DND-41 (cell line): ENCODE results near the gene TRRAP.

ENCODE experiments used
- ATAC-seq: fragments of 200-7000 bp; cut with Tn5 transposase; 3 replicates; pipeline ENCODE4 v1.9.1; 2021; ENCODE audit warnings: low read depth; ENCODE audit not compliant: insufficient read depth
- DNase-seq: peaks from one replicate; pipeline ENCODE4 v3.0.0-alpha.2; 2020
- H2AFZ ChIP-seq: 2 replicates; pipeline ENCODE4 v1.6.0; 2012; ENCODE audit warnings: low read depth, low read length
- H3K27ac ChIP-seq: 2 replicates; pipeline ENCODE4 v1.5.1; 2012; ENCODE audit warnings: low read length, inconsistent platforms
- H3K27me3 ChIP-seq: fragments of 200-600 bp; sonication (generic); 2 replicates; pipeline ENCODE4 v1.6.0; 2012; ENCODE audit warnings: low read length, mild to moderate bottlenecking, inconsistent platforms; ENCODE audit not compliant: insufficient read depth, poor library complexity
- H3K36me3 ChIP-seq: 2 replicates; pipeline ENCODE4 v1.5.1; 2012; ENCODE audit warnings: low read length, inconsistent platforms; ENCODE audit not compliant: insufficient read depth
- H3K4me1 ChIP-seq: 2 replicates; pipeline ENCODE4 v1.5.1; 2012; ENCODE audit warnings: mild to moderate bottlenecking, low read length; ENCODE audit not compliant: insufficient read depth
- H3K4me2 ChIP-seq: 2 replicates; pipeline ENCODE4 v1.6.0; 2012; ENCODE audit warnings: mild to moderate bottlenecking, moderate library complexity, low read length, inconsistent platforms; ENCODE audit not compliant: insufficient read depth
- H3K4me3 ChIP-seq, 2 experiments: fragments of 200-600 bp in 1 of 2; shearing (Covaris generic) in 1 of 2; 2 replicates each; pipeline ENCODE4 v1.5.1; 2012 to 2016; ENCODE audit warnings: inconsistent platforms in 2 of 2, low read length in 2 of 2, mild to moderate bottlenecking in 2 of 2, low read depth in 1 of 2, moderate library complexity in 1 of 2
- H3K79me2 ChIP-seq: 2 replicates; pipeline ENCODE4 v1.6.0; 2012; ENCODE audit warnings: low read length, inconsistent platforms; ENCODE audit not compliant: insufficient read depth
- H3K9ac ChIP-seq: 2 replicates; pipeline ENCODE4 v1.6.0; 2012; ENCODE audit warnings: low read depth, mild to moderate bottlenecking, inconsistent platforms, low read length, moderate library complexity
- H3K9me3 ChIP-seq: 2 replicates; pipeline ENCODE4 v1.5.1; 2012; ENCODE audit warnings: low read length, moderate library complexity, mild to moderate bottlenecking, inconsistent platforms; ENCODE audit not compliant: insufficient read depth, severe bottlenecking
- H4K20me1 ChIP-seq: 2 replicates; pipeline ENCODE4 v1.6.0; 2012; ENCODE audit warnings: low read length; ENCODE audit not compliant: insufficient read depth
- EZH2 ChIP-seq: IDR thresholded peaks from 3 replicates; pipeline ENCODE4 v1.6.1; 2012; ENCODE audit warnings: borderline replicate concordance, low read depth, mild to moderate bottlenecking, moderate library complexity, low read length, inconsistent platforms; ENCODE audit not compliant: severe bottlenecking
- TF ChIP-seq, protein P1 (sequence below): IDR thresholded peaks from 2 replicates; pipeline ENCODE4 v1.5.1; 2012; ENCODE audit warnings: borderline replicate concordance, low read length, moderate library complexity, mild to moderate bottlenecking; ENCODE audit not compliant: poor library complexity, severe bottlenecking; ENCODE audit errors: extremely low read depth

TRRAP gene

DNA sequence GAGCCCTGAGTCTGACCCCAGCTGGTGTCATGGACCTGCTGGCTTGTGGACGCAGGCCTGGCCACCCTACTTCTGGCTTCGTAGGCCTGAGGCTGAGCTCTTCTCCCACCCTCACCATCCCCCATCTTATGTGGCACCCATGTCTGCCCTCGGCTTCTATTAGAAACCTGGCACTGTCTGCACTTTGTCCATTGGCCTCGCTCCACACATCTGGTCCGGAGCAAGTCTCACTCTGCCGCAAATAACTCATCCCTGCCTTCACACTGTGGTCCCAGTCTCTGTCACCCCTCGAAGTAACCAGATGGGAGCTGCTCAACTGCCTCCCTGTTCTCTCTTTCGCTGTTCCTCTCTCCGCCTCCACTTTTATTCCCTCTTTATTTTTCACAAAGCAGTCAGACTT lies 78.6 kb downstream of the TRRAP start:
- peaks cover 97% of the 10 kb centered on the region for H3K36me3 ChIP-seq

DNA sequence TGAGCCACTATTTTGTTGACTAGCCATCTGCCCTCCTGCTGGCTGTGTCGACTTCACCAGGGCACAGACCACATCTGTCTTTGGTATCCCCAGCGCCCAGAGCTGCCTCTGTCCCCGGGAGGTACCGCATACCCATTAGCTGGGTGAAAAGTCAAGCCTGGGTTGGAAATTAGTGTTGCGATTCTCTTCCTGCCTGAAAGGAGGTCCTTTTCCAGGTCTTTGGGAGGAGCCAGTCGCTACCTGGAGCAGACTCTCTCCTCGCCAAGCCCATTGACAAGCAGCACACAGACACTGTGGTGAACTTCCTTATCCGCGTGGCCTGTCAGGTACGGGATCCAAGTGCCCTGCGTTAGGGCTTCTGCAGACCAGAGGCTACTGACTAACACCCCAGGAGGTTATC lies 79.4 kb downstream of the TRRAP start:
- DNase-seq, result no peak
- H4K20me1 ChIP-seq, result peaks cover 5% of the 10 kb centered on the region; the same call in 1 of the 2 replicates
- H3K27ac ChIP-seq, result no peak overlapping the region
- H2AFZ ChIP-seq, result no peak overlapping the region
- H3K9ac ChIP-seq, result no peak overlapping the region
- no peak overlapping the region for H3K4me3 ChIP-seq
- no peak for TF ChIP-seq EZH2
- TF ChIP-seq, protein P1, sequence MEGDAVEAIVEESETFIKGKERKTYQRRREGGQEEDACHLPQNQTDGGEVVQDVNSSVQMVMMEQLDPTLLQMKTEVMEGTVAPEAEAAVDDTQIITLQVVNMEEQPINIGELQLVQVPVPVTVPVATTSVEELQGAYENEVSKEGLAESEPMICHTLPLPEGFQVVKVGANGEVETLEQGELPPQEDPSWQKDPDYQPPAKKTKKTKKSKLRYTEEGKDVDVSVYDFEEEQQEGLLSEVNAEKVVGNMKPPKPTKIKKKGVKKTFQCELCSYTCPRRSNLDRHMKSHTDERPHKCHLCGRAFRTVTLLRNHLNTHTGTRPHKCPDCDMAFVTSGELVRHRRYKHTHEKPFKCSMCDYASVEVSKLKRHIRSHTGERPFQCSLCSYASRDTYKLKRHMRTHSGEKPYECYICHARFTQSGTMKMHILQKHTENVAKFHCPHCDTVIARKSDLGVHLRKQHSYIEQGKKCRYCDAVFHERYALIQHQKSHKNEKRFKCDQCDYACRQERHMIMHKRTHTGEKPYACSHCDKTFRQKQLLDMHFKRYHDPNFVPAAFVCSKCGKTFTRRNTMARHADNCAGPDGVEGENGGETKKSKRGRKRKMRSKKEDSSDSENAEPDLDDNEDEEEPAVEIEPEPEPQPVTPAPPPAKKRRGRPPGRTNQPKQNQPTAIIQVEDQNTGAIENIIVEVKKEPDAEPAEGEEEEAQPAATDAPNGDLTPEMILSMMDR, result no peak
- H3K4me1 ChIP-seq, result no peaks in the 10 kb centered on the region
- H3K27me3 ChIP-seq, result no peaks in the 10 kb centered on the region
- H3K79me2 ChIP-seq, result no peaks in the 10 kb centered on the region
- no peak overlapping the region for H3K4me2 ChIP-seq
- H3K36me3 ChIP-seq, result peaks cover 97% of the 10 kb centered on the region
- ATAC-seq, result no peak
- H3K9me3 ChIP-seq, result no peaks in the 10 kb centered on the region

More for the DNA sequence above, 78.6 kb downstream of the TRRAP start:
- H3K9ac ChIP-seq, result no peak overlapping the region
- no peak for ATAC-seq
- H3K27ac ChIP-seq, result no peak overlapping the region
- H3K27me3 ChIP-seq, result no peaks in the 10 kb centered on the region
- no peaks in the 10 kb centered on the region for H3K79me2 ChIP-seq
- H3K9me3 ChIP-seq, result no peaks in the 10 kb centered on the region
- H3K4me3 ChIP-seq, result no peak overlapping the region
- TF ChIP-seq EZH2, result no peak
- TF ChIP-seq, protein P1, result no peak
- no peaks in the 10 kb centered on the region for H3K4me1 ChIP-seq
- peaks cover 5% of the 10 kb centered on the region; the same call in 1 of the 2 replicates for H4K20me1 ChIP-seq
- no peak overlapping the region for H3K4me2 ChIP-seq
- DNase-seq, result no peak
- no peak overlapping the region for H2AFZ ChIP-seq

DNA sequence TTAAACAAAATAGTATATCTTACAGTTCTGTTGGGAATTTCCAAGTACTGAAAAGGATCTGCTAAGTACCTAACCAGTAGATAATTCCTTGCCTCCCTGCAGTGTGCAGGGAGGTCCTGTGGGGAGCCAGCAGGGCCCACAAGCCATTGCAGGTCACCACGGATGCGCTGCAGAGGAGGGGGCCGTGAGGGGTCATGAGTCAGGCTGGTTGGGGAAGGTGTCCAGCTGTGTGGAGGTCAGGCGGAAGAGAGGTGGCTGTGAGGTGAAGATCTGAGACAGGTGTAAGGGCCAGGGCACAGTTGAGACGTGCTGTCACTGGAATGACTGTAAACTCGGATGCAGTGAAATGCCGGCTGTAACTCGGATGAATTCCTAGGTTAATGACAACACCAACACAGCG lies 80.6 kb downstream of the TRRAP start:
- Histone ChIP-seq H3K4me3 (no peak overlapping the region), H3K27ac (no peak overlapping the region), H2AFZ (no peak overlapping the region), H3K36me3 (peaks cover 97% of the 10 kb centered on the region), H3K27me3 (no peaks in the 10 kb centered on the region), H3K9ac (no peak overlapping the region), H3K4me1 (no peaks in the 10 kb centered on the region), H3K79me2 (no peaks in the 10 kb centered on the region), H3K4me2 (no peak overlapping the region), H4K20me1 (peaks cover 8% of the 10 kb centered on the region; the same call in 1 of the 2 replicates), H3K9me3 (no peaks in the 10 kb centered on the region)
- TF ChIP-seq, protein P1, result no peak
- no peak for TF ChIP-seq EZH2
- no peak for ATAC-seq
- DNase-seq, result no peak

DNA sequence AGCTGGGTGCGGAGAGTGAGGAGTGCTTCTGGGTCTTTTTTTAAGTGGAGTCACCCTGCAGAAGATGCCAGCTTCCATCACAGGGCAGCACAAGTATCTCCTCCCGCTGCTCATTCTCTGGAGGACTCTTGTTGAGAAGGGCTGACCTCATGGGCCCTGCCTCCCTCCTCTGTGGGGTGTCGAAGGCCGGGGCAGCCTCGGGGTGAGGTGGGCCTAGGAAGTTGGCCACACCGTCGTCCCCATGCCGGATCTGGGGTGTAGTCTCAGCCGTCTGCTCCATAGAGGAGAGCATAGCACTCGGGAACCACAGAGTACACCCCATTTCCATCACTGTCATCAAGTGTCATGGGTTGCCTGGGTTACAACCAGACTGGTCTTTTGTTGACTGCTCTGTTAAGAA lies 85.0 kb downstream of the TRRAP start:
- H3K79me2 ChIP-seq, result no peaks in the 10 kb centered on the region
- ATAC-seq (no peak), DNase-seq (no peak)
- no peak overlapping the region for H3K27ac ChIP-seq
- no peak overlapping the region for H3K4me3 ChIP-seq
- H4K20me1 ChIP-seq, result peaks cover 4% of the 10 kb centered on the region
- no peak for TF ChIP-seq EZH2
- TF ChIP-seq, protein P1, result no peak
- H2AFZ ChIP-seq, result no peak overlapping the region
- no peaks in the 10 kb centered on the region for H3K27me3 ChIP-seq
- no peaks in the 10 kb centered on the region for H3K4me1 ChIP-seq
- H3K9ac ChIP-seq, result no peak overlapping the region
- peaks cover 95% of the 10 kb centered on the region for H3K36me3 ChIP-seq
- no peak overlapping the region for H3K4me2 ChIP-seq
- no peaks in the 10 kb centered on the region for H3K9me3 ChIP-seq
